Measurements from ENCODE around the gene CHMP6.

CHMP6 gene

DNA sequence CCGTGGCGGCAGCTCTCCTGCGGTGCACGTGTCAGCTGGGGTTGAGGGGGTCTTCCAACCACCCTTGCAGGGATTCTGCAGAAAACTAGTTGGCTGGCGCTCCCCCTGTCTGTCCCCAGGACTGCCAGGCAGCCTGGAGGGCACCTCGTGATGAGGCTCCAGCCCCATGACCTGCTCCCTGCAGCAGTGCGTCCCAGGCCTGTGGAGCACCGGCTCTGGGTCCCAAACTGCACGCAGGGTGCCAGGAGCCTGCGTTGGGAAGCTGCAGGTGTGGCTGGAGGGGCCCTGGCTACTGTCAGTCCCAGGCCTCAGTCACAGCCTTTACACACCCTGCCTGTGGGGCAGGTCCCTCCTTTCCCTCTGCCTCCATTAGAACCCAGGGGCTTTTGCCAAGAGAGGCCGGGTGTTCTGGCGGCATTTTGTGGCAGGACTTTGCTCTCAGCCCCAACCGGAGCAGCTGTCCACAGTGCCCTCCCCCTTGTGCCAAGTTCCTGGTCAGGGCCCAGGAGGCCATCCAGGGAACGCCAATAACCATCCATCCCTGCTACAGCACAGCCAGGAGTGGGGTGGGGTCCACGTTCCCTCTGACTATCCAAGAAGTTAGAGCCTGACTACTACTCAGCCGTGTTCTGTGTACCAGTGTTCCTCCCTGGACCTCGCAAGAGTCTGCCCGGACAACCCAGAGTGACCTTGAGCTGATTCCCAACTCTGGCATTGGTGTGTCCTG is 9.2 kb downstream of the CHMP6 start:
- TF ChIP-seq, protein P1, sequence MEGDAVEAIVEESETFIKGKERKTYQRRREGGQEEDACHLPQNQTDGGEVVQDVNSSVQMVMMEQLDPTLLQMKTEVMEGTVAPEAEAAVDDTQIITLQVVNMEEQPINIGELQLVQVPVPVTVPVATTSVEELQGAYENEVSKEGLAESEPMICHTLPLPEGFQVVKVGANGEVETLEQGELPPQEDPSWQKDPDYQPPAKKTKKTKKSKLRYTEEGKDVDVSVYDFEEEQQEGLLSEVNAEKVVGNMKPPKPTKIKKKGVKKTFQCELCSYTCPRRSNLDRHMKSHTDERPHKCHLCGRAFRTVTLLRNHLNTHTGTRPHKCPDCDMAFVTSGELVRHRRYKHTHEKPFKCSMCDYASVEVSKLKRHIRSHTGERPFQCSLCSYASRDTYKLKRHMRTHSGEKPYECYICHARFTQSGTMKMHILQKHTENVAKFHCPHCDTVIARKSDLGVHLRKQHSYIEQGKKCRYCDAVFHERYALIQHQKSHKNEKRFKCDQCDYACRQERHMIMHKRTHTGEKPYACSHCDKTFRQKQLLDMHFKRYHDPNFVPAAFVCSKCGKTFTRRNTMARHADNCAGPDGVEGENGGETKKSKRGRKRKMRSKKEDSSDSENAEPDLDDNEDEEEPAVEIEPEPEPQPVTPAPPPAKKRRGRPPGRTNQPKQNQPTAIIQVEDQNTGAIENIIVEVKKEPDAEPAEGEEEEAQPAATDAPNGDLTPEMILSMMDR (IDR thresholded peaks at IDR 0.05; ENCODE audit: low read depth, low read length, missing control alignments), result no peak
- H3K4me3 ChIP-seq (ENCODE audit: low read depth, low read length), result no peak overlapping the region
- DNase-seq (ENCODE audit: low read depth), result no peak

DNA sequence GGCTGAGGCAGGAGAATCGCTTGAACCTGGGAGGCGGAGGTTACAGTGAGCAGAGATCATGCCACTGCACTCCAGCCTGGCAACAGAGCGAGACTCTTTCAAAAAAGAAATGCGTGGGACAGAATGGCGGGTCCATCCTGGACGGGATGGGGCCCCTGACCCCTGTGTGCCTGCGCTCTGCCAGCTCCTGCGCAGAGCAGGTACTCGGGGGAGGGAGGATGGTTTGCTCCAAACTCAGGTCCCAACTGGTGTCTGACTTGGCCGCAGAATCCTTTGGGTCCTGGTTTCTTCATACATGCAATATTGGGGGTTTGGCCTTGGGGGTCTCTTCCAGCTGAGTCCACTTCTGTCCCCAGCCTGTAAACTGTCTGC is 10.4 kb downstream of the CHMP6 start:
- DNase-seq (ENCODE audit: low read depth), result no peak
- H3K4me3 ChIP-seq (ENCODE audit: low read depth, low read length), result no peak overlapping the region
- TF ChIP-seq, protein P1 (IDR thresholded peaks at IDR 0.05; ENCODE audit: low read depth, low read length, missing control alignments), result no peak

DNA sequence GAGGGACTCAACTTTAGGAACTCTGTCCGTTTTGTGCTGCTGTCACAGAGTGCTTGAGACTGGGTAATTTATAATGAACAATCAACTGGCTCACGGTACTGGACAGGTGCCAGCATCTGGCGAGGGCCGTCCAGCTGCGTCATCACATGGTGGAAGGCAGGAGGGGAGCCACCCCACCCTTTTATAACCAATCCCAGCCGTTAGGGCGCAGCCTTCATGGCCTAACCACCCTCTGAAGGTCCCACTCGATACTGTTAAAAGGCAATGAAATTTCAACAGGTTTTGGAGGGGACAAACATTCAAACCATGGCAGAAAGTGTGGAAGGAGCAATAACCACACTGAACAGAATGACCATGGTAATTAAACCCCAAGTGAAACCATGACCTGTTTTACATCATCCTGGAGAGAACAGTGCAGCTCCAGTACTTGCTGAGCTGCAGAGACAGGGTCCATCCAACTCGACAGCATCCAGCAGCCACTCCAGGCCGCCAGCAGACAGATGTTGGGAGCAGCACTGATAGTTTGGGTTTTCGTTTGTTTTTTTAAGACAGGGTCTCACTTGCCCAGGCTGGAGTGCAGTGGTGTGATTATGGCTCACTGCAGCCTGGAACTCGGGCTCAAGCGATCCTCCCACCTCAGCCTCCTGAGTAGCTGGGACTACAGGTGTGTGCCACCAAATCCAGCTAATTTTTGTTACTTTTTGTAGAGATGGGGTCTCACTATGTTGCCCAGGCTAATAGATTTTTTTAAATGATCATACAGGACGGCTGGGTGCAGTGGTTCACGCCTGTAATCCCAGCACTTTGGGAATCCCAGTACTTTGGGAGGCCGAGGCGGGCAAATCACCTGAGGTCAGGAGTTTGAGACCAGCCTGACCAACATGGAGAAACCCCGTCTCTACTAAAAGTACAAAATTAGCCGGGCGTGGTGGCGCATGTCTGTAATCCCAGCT is 11.0 kb downstream of the CHMP6 start:
- no peak overlapping the region for H3K4me3 ChIP-seq (ENCODE audit: low read depth, low read length)
- TF ChIP-seq, protein P1 (IDR thresholded peaks at IDR 0.05; ENCODE audit: low read depth, low read length, missing control alignments), result no peak
- DNase-seq (ENCODE audit: low read depth), result no peak

- DNase-seq (ENCODE audit: low read depth), result no peak
- TF ChIP-seq, protein P1 (IDR thresholded peaks at IDR 0.05; ENCODE audit: low read depth, low read length, missing control alignments), result no peak
- H3K4me3 ChIP-seq (ENCODE audit: low read depth, low read length), result no peak overlapping the region
Measured at GRCh38 chr17:81003711-81004475, 12.3 kb downstream of the CHMP6 start.

- TF ChIP-seq, protein P1 (IDR thresholded peaks at IDR 0.05; ENCODE audit: low read depth, low read length, missing control alignments), result no peak
- no peak overlapping the region for H3K4me3 ChIP-seq (ENCODE audit: low read depth, low read length)
- no peak for DNase-seq (ENCODE audit: low read depth)
Measured at GRCh38 chr17:81006891-81007290, 15.2 kb downstream of the CHMP6 start.

DNA sequence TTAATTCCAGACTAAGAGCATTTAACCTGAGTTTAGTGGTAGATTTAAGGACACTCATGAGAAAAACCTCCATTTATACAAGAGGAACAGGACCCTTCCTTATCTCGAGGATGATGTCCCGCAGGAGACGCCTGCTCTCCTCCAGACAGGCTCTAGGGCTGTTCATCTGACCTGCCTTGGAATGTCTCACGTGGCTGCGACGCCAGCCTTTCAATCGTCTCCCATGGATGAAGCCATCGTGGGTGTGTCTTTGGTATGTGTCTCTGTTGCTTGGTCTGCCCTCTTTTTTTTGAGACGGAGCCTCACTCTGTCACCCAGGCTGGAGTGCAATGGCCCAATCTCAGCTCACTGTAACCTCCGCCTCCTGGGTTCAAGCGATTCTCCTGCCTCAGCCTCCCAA is 16.5 kb downstream of the CHMP6 start:
- no peak for DNase-seq (ENCODE audit: low read depth)
- TF ChIP-seq, protein P1 (IDR thresholded peaks at IDR 0.05; ENCODE audit: low read depth, low read length, missing control alignments), result no peak

More for the DNA sequence above, 16.5 kb downstream of the CHMP6 start:
- no peak overlapping the region for H3K4me3 ChIP-seq (ENCODE audit: low read depth, low read length)

Measured in GM12864 (cell line).